Activated CD4-positive, alpha-beta T cell treated with anti-CD3 and anti-CD28 coated beads, Interleukin-2, amount 10 ng/mL, durations not matched to agents 7 days and 5 days (primary cell): ENCODE data around the gene TTN. TPM values are rescaled to one million over a fixed set of nuclear protein-coding genes. Genes with fewer than 3 reads are reported as not detected.
"Not testable (repeated sequence)": the region's sequence is repeated elsewhere in the genome, so short reads cannot be mapped to it uniquely, and the experiment has no call there.

ENCODE experiments used
- CTCF ChIA-PET: fragments of 350-600 bp; sonication (Branson Sonifier 250); formaldehyde crosslinking; loops from one replicate; lab custom pipeline; 2021; ENCODE audit warnings: antibody characterized with exemption; lab: Charles Lee
- POLR2A ChIA-PET: fragments of 350-600 bp; sonication (Branson Sonifier 250); formaldehyde crosslinking; loops from one replicate; lab custom pipeline; 2021; ENCODE audit warnings: antibody characterized with exemption; lab: Charles Lee
- DNase-seq: peaks from one replicate; pipeline ENCODE4 v3.0.0-alpha.2; 2020
- H3K27ac Mint-ChIP-seq: one replicate; pipeline ENCODE4 v1.8.0; 2021; ENCODE audit warnings: mild to moderate bottlenecking, moderate library complexity, mixed read lengths
- H3K27me3 Mint-ChIP-seq: one replicate; pipeline ENCODE4 v1.8.0; 2021; ENCODE audit warnings: mixed read lengths
- H3K36me3 Mint-ChIP-seq: one replicate; pipeline ENCODE4 v1.8.0; 2021; ENCODE audit warnings: low read depth, mixed read lengths
- H3K4me1 Mint-ChIP-seq: one replicate; pipeline ENCODE4 v1.8.0; 2021; ENCODE audit warnings: mixed read lengths
- H3K4me3 Mint-ChIP-seq: one replicate; pipeline ENCODE4 v1.8.0; 2021; ENCODE audit warnings: mild to moderate bottlenecking, moderate library complexity, mixed read lengths
- H3K9me3 Mint-ChIP-seq: one replicate; pipeline ENCODE4 v1.8.0; 2021; ENCODE audit warnings: mixed read lengths
- total RNA-seq, 2 experiments: library from RNA; stranded (reverse); gene quantifications; one replicate each; pipeline ENCODE4 v1.2.3, GENCODE V29; 2021

TTN gene
- total RNA-seq, 2 experiments from 2014 or later = 11.6 to 12.3 TPM

DNA sequence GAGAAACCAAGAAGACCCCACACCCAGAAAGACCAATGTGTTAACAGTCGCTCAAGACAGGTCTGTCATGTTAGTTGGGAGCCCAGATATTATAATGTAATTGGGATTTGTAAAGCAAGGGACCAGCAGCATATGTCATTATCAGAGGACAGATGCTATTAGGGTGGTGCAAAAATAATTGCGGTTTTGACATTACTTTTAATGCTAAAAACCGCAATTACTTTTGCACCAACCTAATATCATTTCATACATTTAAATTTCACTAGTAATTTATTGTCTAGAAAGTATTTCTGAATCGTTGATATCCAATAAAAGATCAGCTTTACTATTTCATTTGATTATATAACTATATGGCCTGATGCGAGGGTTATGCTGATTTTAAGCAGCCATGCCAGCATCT is 131.2 kb downstream of the TTN start:
- no peak for DNase-seq
- Mint-ChIP-seq H3K27me3 (no peaks in the 10 kb centered on the region), H3K9me3 (no peaks in the 10 kb centered on the region), H3K4me1 (peaks cover 2% of the 10 kb centered on the region), H3K27ac (no peak overlapping the region), H3K4me3 (no peak overlapping the region), H3K36me3 (no peaks in the 10 kb centered on the region)
- ChIA-PET POLR2A (no interaction called here), CTCF (no interaction called here)

DNA sequence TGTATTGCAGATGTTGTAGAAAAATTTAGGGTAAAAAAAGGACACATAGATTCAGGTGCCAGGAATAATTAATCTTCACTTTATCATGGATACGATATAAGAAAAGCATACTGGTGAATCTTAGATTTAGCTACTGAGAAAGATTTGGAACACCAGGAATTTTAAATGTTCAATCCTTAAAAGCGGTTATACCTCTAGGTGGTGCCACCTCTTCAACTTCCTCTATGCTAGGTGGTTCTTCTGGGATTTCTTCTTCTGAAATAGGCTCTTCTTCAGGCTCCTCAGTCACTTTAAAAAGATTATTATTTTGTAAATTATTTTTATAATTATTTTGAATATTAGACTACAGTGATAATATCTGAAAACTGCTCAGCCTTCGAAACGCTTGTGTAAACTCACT is 133.1 kb downstream of the TTN start:
- no peaks in the 10 kb centered on the region for H3K27me3 Mint-ChIP-seq
- H3K9me3 Mint-ChIP-seq = no peaks in the 10 kb centered on the region
- no peaks in the 10 kb centered on the region for H3K36me3 Mint-ChIP-seq
- H3K27ac Mint-ChIP-seq = no peak overlapping the region
- H3K4me3 Mint-ChIP-seq = no peak overlapping the region
- ChIA-PET CTCF (no interaction called here), POLR2A (no interaction called here)
- H3K4me1 Mint-ChIP-seq = peaks cover 2% of the 10 kb centered on the region
- no peak for DNase-seq

DNA sequence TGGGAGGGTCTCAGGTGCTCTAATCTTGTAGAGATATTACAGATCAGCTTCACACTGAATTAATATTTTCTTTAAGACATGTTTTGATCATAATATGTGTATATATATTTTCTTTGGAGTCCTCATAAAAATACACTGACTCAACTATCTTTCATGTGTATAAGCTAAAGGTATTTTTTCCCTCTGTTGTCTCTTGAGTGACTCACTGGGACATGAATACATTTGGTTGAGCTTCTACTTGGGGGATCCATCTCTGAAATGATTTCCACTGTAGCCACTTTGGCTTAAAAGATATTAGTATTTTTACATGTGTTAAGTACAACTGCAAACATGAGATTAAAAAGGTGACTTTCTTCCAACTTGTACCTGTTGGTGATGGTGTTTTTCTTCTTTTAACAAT is 140.8 kb downstream of the TTN start:
- no peak for DNase-seq

DNA sequence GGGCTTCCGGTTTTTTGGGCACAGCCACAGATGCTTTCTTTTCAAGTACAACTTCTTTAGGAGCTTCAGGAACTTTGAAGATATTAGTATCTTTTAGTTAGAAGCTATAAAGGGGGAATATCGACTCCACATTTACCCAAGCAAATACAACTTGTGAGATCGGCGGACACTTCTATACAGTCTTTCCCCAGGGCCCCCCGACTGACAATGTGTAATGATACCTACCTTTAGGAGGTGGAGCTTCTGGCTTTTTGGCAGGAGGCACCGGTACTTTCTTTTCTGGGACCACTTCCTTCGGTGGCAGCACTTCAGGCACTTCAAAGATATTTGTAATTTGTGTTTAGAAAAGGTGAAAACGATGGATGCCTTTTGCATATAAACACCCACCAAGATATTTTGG is 148.7 kb downstream of the TTN start:
- H3K4me1 Mint-ChIP-seq, H3K36me3 Mint-ChIP-seq, H3K4me3 Mint-ChIP-seq, POLR2A ChIA-PET, CTCF ChIA-PET, H3K27ac Mint-ChIP-seq, H3K27me3 Mint-ChIP-seq, DNase-seq, H3K9me3 Mint-ChIP-seq: not testable (repeated sequence)

More for the DNA sequence above, 140.8 kb downstream of the TTN start:
- Mint-ChIP-seq H3K27me3 (no peaks in the 10 kb centered on the region), H3K4me3 (no peak overlapping the region), H3K27ac (no peak overlapping the region), H3K9me3 (no peaks in the 10 kb centered on the region), H3K36me3 (no peaks in the 10 kb centered on the region), H3K4me1 (no peaks in the 10 kb centered on the region)
- ChIA-PET CTCF (no interaction called here), POLR2A (no interaction called here)

DNA sequence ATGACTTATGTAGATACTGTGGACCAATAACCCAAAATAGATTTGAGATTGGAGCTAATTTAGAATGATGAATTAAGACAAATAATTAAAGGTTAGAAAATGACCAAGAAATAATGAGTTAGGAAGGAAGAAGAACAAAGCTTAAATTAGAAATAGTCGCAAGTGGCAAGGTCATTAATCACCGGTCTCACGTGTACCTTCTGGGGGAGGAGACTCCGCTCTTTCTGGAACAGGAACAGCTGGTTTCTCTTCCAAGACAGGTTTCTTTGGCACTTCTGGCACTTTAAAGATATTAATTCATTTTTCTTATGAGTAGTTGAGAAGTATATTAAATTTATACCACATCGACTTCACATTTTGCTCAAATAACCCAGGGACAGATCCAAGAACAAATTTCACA is 156.7 kb downstream of the TTN start:
- no peaks in the 10 kb centered on the region for H3K36me3 Mint-ChIP-seq
- H3K9me3 Mint-ChIP-seq = no peaks in the 10 kb centered on the region
- POLR2A ChIA-PET = interaction anchor here (0.6 kb wide), 1 partner anchor 203 kb away, joined by 11 read pairs; no protein-coding TSS in a partner anchor
- H3K4me1 Mint-ChIP-seq = no peaks in the 10 kb centered on the region
- DNase-seq = no peak
- H3K27me3 Mint-ChIP-seq = no peaks in the 10 kb centered on the region
- no peak overlapping the region for H3K4me3 Mint-ChIP-seq
- CTCF ChIA-PET = interaction anchor here (1.7 kb wide), 1 partner anchor 23 kb away, joined by 4 read pairs; no protein-coding TSS in a partner anchor
- no peak overlapping the region for H3K27ac Mint-ChIP-seq

DNA sequence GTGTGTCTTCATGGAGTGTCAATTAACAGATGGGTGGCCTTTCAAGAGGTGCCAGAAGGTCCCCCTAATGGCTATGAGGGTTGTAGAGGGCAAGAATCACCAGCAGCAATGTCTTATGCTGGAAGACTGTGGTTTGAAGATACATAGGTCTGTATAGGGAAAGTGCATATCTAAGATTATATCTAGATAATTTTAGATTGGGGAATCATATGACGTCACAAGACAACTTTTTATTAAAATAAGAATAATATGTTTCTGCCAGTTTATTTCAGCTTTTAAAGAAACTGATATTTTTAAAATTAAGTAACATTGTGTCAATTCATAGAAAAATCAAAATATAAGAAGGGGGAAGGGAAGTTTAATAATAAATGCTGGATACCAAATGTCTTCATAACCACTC is 162.3 kb downstream of the TTN start:
- Mint-ChIP-seq H3K9me3 (no peaks in the 10 kb centered on the region), H3K4me3 (no peak overlapping the region), H3K27ac (no peak overlapping the region), H3K27me3 (no peaks in the 10 kb centered on the region), H3K4me1 (no peaks in the 10 kb centered on the region), H3K36me3 (peaks cover 2% of the 10 kb centered on the region)
- ChIA-PET CTCF (interaction anchor here (0.6 kb wide), 1 partner anchor 127 kb away, joined by 4 read pairs; no protein-coding TSS in a partner anchor), POLR2A (no interaction called here)
- no peak for DNase-seq

DNA sequence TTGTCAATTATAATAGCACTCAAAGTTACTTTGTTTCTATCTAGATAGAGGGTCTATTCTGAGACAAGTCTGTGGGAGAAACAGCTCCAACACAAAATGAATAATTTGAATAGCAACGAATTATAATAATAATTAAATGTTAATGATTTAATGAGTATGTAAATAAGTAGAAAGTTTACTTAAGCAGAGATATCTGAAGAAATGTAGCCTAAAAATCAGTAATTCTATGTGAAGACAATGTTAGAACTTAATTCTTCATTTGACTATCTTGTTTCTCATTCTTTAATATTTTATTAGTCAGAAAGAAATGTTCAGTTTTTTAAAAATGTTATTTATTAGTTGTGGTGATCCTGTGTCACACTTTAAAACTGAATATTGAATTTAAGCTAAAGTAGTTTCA is 165.7 kb downstream of the TTN start:
- H3K27ac Mint-ChIP-seq = no peak overlapping the region
- H3K36me3 Mint-ChIP-seq = peaks cover 2% of the 10 kb centered on the region
- CTCF ChIA-PET = interaction anchor here (1.6 kb wide), 1 partner anchor 10 kb away, joined by 4 read pairs; no protein-coding TSS in a partner anchor

DNA sequence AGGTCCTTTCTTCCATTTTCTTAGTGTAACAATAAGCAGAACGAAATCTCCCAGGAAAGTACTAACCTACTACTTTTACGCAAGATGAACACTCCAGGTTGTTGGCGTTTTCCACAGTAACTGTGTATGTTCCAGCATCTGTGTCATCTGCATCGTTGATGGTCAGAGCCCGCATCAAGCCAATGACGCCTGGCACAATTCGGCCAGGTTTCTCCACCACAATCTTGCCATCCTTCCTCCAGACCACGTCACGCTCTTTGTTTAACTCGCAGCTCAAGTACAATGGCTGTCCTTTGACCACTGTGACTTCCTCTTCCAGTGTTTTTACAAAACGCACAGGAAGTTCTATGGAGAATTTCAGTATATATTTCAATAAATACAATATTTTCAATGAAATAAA is 171.3 kb downstream of the TTN start:
- no peak overlapping the region for H3K4me3 Mint-ChIP-seq
- ChIA-PET CTCF (no interaction called here), POLR2A (no interaction called here)
- H3K27ac Mint-ChIP-seq = no peak overlapping the region
- no peaks in the 10 kb centered on the region for H3K27me3 Mint-ChIP-seq
- no peaks in the 10 kb centered on the region for H3K9me3 Mint-ChIP-seq
- peaks cover 2% of the 10 kb centered on the region for H3K36me3 Mint-ChIP-seq
- peaks cover 4% of the 10 kb centered on the region for H3K4me1 Mint-ChIP-seq
- DNase-seq = no peak

More for the DNA sequence above, 165.7 kb downstream of the TTN start:
- POLR2A ChIA-PET = no interaction called here
- H3K9me3 Mint-ChIP-seq = no peaks in the 10 kb centered on the region
- no peaks in the 10 kb centered on the region for H3K4me1 Mint-ChIP-seq
- H3K27me3 Mint-ChIP-seq = no peaks in the 10 kb centered on the region
- H3K4me3 Mint-ChIP-seq = no peak overlapping the region
- no peak for DNase-seq

DNA sequence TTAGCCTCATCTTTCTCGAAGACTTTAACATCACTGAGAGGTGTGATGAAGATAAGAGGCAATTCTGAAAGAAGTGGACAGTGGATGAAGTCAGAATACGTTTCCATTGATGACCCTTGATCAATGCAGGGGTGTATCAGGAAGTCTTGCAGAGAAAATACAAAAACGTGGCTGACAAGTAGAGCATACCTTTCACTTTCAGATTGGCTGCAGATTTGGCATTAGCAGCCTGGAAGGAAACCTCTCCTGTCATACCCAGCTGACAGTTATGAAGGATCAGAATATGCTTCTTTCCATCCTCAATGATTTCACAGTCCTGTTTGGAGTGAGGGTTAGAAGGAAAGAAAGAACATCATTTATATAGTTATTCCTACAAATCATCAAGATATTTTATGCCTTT is 174.5 kb downstream of the TTN start:
- Mint-ChIP-seq H3K9me3 (no peaks in the 10 kb centered on the region), H3K27me3 (no peaks in the 10 kb centered on the region), H3K36me3 (no peaks in the 10 kb centered on the region), H3K4me1 (peaks cover 4% of the 10 kb centered on the region), H3K27ac (no peak overlapping the region), H3K4me3 (no peak overlapping the region)
- no peak for DNase-seq
- CTCF ChIA-PET = interaction anchor here (0.6 to 1.1 kb wide), 2 partner anchors 10 to 806 kb away, joined by 3 read pairs; no protein-coding TSS in a partner anchor
- POLR2A ChIA-PET = no interaction called here

DNA sequence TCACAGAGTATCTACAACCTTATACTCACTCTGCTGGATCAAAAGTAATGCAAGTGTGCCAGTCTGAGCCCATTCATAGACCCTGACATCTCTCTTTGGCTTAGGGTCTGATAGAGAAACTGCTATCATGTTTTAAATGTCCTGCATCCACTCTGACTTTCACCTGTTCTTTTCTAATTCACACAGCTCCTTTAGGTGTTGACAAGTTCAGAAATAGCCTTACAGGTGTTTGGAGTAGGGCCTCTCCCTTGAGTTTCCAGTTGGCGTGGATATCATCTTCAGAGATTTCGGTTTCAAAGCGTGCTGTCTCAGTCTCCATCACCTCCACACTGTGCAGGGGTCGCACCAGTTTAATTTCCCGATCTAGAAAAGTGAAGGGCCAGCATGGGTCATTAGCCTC is 176.6 kb downstream of the TTN start:
- Mint-ChIP-seq H3K4me3 (no peak overlapping the region), H3K9me3 (no peaks in the 10 kb centered on the region), H3K27ac (no peak overlapping the region), H3K4me1 (peaks cover 4% of the 10 kb centered on the region), H3K27me3 (no peaks in the 10 kb centered on the region), H3K36me3 (no peaks in the 10 kb centered on the region)
- POLR2A ChIA-PET = no interaction called here
- no peak for DNase-seq
- CTCF ChIA-PET = no interaction called here

DNA sequence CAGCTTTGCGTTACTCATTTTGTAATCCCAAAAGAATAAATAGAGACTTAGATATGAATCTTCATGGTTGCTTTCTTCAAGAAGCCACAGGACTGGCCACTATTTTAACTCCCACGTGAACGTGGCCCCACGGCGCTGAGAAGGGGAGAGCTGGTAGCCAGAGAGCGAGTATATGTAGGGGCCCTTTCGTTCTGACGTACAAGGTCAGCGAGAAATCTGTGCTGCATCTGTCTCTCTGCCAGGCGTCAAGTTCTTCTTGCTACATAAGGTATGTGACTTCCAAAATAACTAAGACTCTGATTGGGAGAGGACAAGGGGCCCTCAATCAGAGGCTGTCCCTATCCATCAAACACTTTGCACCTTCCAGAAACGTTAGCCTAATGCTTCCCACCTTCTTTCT is 177.8 kb downstream of the TTN start:
- no peaks in the 10 kb centered on the region for H3K9me3 Mint-ChIP-seq
- H3K4me1 Mint-ChIP-seq = peaks cover 4% of the 10 kb centered on the region
- ChIA-PET POLR2A (no interaction called here), CTCF (no interaction called here)
- H3K27me3 Mint-ChIP-seq = no peaks in the 10 kb centered on the region
- no peaks in the 10 kb centered on the region for H3K36me3 Mint-ChIP-seq
- H3K27ac Mint-ChIP-seq = no peak overlapping the region
- no peak overlapping the region for H3K4me3 Mint-ChIP-seq
- DNase-seq = no peak

DNA sequence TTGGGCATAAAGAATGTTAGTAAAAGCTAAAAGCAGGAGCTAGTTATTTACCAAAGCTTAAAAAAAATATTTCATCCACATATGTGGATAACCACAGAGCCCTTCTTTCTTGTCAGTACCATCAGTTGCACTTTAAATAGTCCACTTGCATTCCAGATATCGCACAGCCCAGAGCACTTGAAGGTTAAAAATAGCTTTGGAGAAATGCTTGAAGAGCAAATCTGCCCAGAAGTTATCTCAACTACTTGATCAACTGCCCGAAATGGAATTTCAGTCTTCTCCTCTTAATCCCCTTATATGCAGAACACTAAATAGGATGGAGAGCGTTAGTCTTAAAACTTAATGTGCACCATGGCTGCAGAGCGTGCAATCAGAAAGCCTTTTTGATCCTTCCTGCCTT is 178.6 kb downstream of the TTN start:
- Mint-ChIP-seq H3K27me3 (no peaks in the 10 kb centered on the region), H3K36me3 (no peaks in the 10 kb centered on the region), H3K9me3 (no peaks in the 10 kb centered on the region), H3K4me1 (peaks cover 4% of the 10 kb centered on the region), H3K27ac (no peak overlapping the region), H3K4me3 (no peak overlapping the region)
- POLR2A ChIA-PET = no interaction called here
- CTCF ChIA-PET = no interaction called here
- no peak for DNase-seq

DNA sequence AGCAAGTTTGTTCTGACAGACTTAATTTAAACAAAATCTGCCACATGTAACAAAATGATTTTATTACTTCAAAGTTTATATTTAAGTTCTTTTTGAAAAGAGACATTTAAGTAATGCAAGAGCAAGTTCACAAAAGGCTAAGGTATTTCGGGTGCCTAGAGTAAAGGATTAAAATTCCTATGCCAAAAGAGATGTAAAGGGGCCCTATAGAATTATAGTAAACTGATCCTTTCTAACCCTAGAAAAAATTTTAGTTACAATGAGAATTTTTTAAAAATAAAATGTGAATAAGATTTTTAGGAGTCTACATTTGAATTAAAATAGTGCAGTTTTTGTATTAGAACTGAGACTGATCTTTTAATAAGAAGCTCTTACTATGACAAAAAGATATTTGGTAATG is 179.8 kb downstream of the TTN start:
- ChIA-PET POLR2A (no interaction called here), CTCF (interaction anchor here (1.8 kb wide), 1 partner anchor 23 kb away, joined by 4 read pairs; no protein-coding TSS in a partner anchor)
- no peak overlapping the region for H3K4me3 Mint-ChIP-seq
- no peak overlapping the region for H3K27ac Mint-ChIP-seq
- no peak for DNase-seq
- H3K36me3 Mint-ChIP-seq = peaks cover 4% of the 10 kb centered on the region
- no peaks in the 10 kb centered on the region for H3K9me3 Mint-ChIP-seq
- no peaks in the 10 kb centered on the region for H3K4me1 Mint-ChIP-seq
- no peaks in the 10 kb centered on the region for H3K27me3 Mint-ChIP-seq

DNA sequence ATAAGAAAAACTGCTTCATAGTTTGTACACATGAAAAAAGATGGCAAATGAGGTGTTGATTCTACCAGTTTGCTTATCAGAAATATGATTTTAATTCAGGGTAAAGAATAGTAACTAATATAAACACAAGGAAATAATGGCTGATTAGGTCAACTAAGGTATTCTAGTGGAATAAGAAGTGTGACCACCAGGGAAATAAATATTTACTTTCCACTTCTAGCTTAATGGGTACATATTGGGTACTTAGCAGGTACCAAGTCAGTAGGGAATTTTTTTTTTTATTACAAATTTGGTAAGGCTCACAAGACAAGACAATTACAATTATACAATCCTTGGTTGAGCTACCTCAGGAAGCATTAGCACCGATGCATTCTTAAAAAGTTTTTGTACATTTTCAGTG is 191.3 kb downstream of the TTN start:
- no peak for DNase-seq
- Mint-ChIP-seq H3K9me3 (no peaks in the 10 kb centered on the region), H3K27me3 (no peaks in the 10 kb centered on the region), H3K36me3 (peaks cover 24% of the 10 kb centered on the region), H3K4me3 (no peak overlapping the region), H3K4me1 (no peaks in the 10 kb centered on the region), H3K27ac (no peak overlapping the region)
- POLR2A ChIA-PET = no interaction called here
- CTCF ChIA-PET = no interaction called here
